ENCODE results near the gene GFRA1.

Gene GFRA1

DNA sequence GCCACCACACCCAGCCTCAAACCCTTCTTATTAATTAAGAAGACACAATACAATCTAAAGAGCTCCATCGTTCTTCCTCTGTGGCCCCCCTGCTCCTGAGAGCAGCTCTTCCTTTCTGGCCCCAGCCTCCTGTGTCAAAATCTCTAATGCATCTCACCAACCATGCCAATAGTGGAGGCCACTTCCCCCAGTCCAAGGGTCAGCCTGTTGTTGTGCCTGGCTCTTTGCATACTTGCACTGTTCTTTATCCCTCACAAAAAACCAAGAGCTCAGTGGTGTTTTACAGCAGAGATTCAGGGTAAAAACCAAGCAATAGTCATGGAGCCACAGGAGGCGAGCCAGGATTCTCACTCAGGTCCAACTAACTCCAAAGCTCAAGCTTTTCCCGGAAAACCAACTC lies 190.2 kb downstream of the GFRA1 start:
- intact Hi-C loops (cut with micrococcal nuclease) = no loop called here
- Mint-ChIP-seq H3K27me3 (no peaks in the 10 kb centered on the region), H3K4me3 (no peak overlapping the region), H3K36me3 (ENCODE audit: low read depth) (no peaks in the 10 kb centered on the region), H3K9me3 (no peaks in the 10 kb centered on the region), H3K27ac (no peak overlapping the region), H3K4me1 (ENCODE audit: low read depth) (no peaks in the 10 kb centered on the region)

DNA sequence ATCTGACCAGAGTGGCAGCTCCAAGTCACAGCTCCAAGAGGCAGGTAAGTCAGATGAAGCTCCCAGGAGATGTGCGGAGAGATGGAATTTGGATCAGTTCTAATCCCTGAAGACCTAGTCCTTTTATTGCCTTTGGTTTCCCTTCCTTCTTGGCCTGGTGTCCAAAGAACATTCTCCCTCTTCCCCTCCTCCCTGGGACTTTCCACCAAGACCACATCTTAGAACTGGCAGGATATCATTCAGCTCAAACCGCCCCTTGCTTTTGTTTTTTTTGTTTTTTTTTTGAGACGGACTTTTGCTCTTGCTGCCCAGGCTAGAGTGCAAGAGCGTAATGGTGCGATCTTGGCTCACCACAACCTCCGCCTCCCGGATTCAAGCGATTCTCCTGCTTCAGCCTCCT lies 190.8 kb downstream of the GFRA1 start:
- Mint-ChIP-seq H3K4me3 (no peak overlapping the region), H3K4me1 (ENCODE audit: low read depth) (no peaks in the 10 kb centered on the region), H3K27ac (no peak overlapping the region)

DNA sequence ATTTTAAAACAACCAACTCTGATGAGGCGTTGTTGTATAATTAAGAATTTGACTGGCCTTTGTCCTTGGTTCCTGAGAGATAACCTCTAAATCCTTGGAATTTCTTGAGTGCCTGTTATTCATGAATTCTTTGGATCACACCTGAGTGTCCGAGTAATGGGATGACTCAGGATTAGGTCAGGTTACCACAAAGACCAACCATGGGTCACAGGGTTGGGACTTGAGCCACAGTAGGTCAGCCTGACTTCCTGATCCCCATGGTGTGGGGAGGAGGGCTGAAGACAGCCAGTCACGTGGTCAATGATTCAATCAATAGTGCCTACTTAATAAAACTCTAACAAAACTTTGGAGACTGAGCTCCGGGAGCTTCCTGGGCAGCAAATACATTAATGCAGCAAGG lies 192.5 kb downstream of the GFRA1 start:
- Mint-ChIP-seq H3K36me3 (ENCODE audit: low read depth) (no peaks in the 10 kb centered on the region), H3K9me3 (no peaks in the 10 kb centered on the region), H3K4me3 (no peak overlapping the region), H3K4me1 (ENCODE audit: low read depth) (no peaks in the 10 kb centered on the region), H3K27me3 (no peaks in the 10 kb centered on the region), H3K27ac (no peak overlapping the region)
- intact Hi-C loops (cut with micrococcal nuclease) = no loop called here

More for the DNA sequence above, 190.8 kb downstream of the GFRA1 start:
- intact Hi-C loops (cut with micrococcal nuclease) = no loop called here
- H3K9me3 Mint-ChIP-seq = no peaks in the 10 kb centered on the region
- no peaks in the 10 kb centered on the region for H3K27me3 Mint-ChIP-seq
- no peaks in the 10 kb centered on the region for H3K36me3 Mint-ChIP-seq (ENCODE audit: low read depth)

DNA sequence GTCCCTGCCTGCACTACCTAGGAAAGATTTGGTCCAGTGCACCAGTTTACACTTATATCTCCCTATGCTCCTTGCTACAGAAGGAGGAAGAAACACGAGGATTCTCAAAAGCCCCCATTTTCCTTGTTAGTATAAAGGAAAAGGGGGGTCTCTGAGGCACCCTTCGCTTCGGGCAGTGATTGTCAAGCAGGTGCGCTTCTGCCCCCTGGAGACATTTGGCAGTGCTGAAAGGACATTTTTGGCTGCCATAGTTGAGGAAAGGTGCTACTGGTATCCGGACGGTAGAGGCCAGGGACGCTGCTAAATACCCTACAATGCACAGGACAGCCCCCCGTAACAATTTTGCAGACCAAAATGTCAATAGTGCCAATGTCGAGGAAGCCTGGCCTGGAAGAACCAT lies 193.7 kb downstream of the GFRA1 start:
- Mint-ChIP-seq H3K4me3 (no peak overlapping the region), H3K27me3 (no peaks in the 10 kb centered on the region), H3K4me1 (ENCODE audit: low read depth) (no peaks in the 10 kb centered on the region), H3K27ac (no peak overlapping the region), H3K9me3 (no peaks in the 10 kb centered on the region), H3K36me3 (ENCODE audit: low read depth) (no peaks in the 10 kb centered on the region)
- intact Hi-C loops (cut with micrococcal nuclease) = no loop called here

DNA sequence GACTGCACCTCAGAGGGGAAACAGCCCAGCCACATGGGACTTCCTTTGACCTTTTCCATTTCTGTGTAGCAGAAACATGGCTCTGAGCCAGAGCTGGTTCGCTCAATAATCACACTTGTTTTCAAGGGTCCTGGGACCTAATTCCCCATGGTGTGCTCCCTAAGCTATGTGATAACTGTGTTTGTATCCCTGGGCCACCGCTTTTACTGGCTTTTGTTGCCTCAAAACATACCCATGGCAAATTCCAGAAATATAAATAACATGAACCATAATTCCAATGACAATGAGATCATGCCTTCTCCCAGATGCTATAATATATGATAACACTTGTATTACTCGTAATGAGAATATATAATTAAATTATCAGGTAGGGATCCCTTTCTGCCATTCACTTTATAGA lies 196.4 kb downstream of the GFRA1 start:
- Mint-ChIP-seq H3K27me3 (no peaks in the 10 kb centered on the region), H3K36me3 (ENCODE audit: low read depth) (no peaks in the 10 kb centered on the region), H3K27ac (no peak overlapping the region), H3K9me3 (no peaks in the 10 kb centered on the region), H3K4me1 (ENCODE audit: low read depth) (no peaks in the 10 kb centered on the region), H3K4me3 (no peak overlapping the region)
- intact Hi-C loops (cut with micrococcal nuclease) = no loop called here

DNA sequence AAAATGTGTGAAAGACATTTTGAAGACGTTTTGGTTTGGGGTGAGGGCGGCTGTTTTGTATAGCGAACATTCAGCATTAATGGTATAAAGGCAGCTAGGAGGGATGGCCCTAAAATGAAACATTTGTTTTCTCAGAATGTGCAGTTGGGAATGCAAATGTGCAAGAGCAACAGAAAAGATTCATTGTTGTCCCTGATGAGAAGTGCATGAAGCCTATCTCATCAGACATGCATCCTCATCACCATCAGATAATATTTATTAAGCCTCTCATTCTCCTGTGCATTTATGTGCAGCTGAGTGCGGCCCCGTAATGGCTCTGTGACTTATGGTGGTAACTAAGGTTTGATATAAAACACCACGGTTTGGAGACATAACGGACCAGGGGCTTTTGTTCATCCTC lies 199.5 kb downstream of the GFRA1 start:
- no peaks in the 10 kb centered on the region for H3K36me3 Mint-ChIP-seq (ENCODE audit: low read depth)
- H3K27me3 Mint-ChIP-seq = no peaks in the 10 kb centered on the region
- intact Hi-C loops (cut with micrococcal nuclease) = no loop called here
- no peak overlapping the region for H3K27ac Mint-ChIP-seq
- H3K4me3 Mint-ChIP-seq = no peak overlapping the region
- H3K4me1 Mint-ChIP-seq (ENCODE audit: low read depth) = no peaks in the 10 kb centered on the region
- no peaks in the 10 kb centered on the region for H3K9me3 Mint-ChIP-seq

DNA sequence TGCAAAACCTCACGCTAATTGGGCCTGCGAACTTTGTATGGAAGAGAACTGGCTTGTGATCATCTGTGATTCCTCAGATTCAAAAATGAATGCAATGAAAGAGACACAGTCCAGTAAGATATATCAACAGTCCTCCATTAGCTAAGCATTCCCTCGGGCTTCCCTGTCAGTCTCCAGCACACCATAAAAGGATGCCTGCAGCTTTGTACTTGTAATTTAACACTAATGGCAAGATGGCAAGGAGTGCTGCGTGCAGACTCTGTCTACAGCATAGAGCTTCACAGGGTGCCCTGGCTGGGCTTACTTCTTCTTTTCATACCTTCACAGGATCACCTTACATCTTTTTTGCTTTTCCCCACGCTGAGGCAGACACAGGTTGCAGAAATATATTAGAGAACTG lies 200.0 kb downstream of the GFRA1 start:
- no peak overlapping the region for H3K4me3 Mint-ChIP-seq
- H3K4me1 Mint-ChIP-seq (ENCODE audit: low read depth) = no peaks in the 10 kb centered on the region
- no peaks in the 10 kb centered on the region for H3K36me3 Mint-ChIP-seq (ENCODE audit: low read depth)
- no peak overlapping the region for H3K27ac Mint-ChIP-seq
- no peaks in the 10 kb centered on the region for H3K9me3 Mint-ChIP-seq
- intact Hi-C loops (cut with micrococcal nuclease) = no loop called here
- no peaks in the 10 kb centered on the region for H3K27me3 Mint-ChIP-seq

DNA sequence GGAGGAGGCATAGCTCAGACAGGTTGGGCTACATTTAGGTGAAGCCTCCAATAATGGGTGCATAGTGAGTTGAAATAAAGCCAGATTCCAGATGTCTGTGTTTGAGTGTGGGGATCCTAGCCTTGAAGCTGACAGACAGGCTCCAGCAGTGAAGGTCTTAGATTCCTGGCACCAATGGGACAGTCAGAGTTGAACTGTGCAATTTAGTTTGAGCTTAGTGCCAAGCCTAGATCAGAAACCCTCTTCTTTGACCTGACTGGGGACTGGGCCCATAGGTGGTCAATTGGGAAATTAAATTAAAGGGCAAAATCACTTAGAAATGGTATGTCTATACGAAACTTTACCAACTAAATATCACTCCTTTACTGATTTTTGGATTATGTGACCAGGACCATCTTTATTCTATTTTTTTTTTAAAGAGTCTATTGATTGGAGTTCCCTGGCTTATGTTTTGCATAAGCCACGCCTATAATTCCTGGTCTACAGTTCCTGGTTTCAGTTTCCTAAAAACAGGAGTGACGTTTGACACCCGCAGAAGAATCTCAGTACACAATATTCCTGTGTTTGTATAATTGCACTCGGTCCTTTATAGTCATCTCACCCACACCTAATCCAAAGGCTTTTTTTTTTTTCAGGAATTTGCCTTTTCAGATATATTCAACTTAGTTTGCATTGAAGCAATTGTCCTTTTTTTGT lies 201.4 kb downstream of the GFRA1 start:
- Mint-ChIP-seq H3K27me3 (no peaks in the 10 kb centered on the region), H3K4me1 (ENCODE audit: low read depth) (no peaks in the 10 kb centered on the region), H3K36me3 (ENCODE audit: low read depth) (no peaks in the 10 kb centered on the region), H3K4me3 (no peak overlapping the region), H3K27ac (no peak overlapping the region), H3K9me3 (no peaks in the 10 kb centered on the region)
- intact Hi-C loops (cut with micrococcal nuclease) = no loop called here

DNA sequence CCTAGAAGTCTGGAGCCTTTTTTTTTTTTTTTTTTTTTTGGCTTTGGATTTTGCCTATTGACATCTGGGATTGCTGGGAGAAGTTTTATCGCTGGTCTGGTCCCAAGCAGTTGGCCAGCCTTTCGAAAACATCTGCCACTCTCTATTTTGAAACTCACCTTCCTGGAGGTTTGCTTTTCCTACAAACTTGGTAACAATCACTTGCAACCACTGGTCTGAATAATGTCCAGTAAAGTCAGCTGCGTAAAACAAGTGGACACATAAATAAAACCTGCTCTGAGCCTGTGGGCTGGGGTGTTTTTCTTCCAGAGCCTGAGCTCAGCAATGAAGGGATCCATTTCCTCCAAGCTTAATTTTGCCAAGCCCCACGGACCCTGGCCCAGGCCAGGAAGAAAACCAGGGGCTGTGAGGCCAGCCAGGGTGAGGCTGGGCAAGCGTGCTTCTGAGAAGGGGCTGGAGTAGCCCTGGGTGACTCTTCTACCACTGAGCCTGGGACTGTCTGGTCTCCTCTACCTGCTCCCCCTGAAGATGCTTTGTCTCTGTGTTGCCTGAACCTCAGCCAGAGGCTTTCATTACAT lies 202.2 kb downstream of the GFRA1 start:
- Mint-ChIP-seq H3K4me3 (no peak overlapping the region), H3K9me3 (no peaks in the 10 kb centered on the region), H3K36me3 (ENCODE audit: low read depth) (no peaks in the 10 kb centered on the region), H3K27me3 (no peaks in the 10 kb centered on the region), H3K27ac (no peak overlapping the region), H3K4me1 (ENCODE audit: low read depth) (no peaks in the 10 kb centered on the region)
- intact Hi-C loops (cut with micrococcal nuclease) = no loop called here

DNA sequence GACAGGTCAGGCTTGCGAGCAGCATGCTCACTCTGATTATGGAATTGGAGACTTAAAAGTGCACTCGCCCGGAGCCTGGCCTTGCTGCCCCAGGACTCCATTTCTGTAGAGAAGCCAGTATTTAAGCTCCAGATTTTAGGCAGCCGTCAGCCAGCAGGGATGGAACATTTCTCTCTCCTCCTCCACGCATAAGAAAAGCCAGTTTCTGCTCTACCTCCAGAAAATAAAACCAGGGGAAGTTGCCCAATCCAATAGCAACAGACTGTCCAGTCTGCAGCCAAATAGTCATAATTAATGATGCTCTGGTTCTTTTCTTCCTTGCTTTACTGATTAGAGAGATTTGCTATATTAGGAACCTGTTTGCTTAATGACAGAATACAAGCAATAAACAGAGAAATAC lies 203.2 kb downstream of the GFRA1 start:
- H3K4me3 Mint-ChIP-seq = no peak overlapping the region
- no peaks in the 10 kb centered on the region for H3K4me1 Mint-ChIP-seq (ENCODE audit: low read depth)
- no peaks in the 10 kb centered on the region for H3K27me3 Mint-ChIP-seq
- no peaks in the 10 kb centered on the region for H3K9me3 Mint-ChIP-seq
- no peaks in the 10 kb centered on the region for H3K36me3 Mint-ChIP-seq (ENCODE audit: low read depth)
- intact Hi-C loops (cut with micrococcal nuclease) = no loop called here
- no peak overlapping the region for H3K27ac Mint-ChIP-seq

DNA sequence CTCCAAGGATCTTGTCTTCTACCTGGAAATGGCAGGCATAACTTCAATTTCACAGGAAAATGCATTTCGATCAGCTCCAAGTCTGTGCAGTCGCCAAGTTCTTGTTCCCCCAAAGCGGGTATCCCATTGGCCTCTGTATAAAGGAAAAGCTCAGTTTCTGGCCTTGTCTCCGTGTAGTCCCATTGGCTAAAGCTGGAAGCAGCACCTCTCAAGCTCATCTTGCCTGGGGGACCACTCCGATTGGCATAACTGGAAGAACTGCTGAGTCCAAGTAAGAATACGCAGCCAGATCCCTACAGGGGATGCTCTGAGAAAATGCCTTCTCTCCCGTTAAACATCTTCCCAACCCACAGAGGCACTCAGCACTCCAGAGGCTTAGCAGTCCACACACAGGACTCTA lies 205.2 kb downstream of the GFRA1 start:
- H3K27me3 Mint-ChIP-seq = no peaks in the 10 kb centered on the region
- intact Hi-C loops (cut with micrococcal nuclease) = no loop called here
- no peak overlapping the region for H3K4me3 Mint-ChIP-seq
- H3K4me1 Mint-ChIP-seq (ENCODE audit: low read depth) = no peaks in the 10 kb centered on the region
- H3K36me3 Mint-ChIP-seq (ENCODE audit: low read depth) = no peaks in the 10 kb centered on the region
- H3K9me3 Mint-ChIP-seq = no peaks in the 10 kb centered on the region
- H3K27ac Mint-ChIP-seq = no peak overlapping the region

DNA sequence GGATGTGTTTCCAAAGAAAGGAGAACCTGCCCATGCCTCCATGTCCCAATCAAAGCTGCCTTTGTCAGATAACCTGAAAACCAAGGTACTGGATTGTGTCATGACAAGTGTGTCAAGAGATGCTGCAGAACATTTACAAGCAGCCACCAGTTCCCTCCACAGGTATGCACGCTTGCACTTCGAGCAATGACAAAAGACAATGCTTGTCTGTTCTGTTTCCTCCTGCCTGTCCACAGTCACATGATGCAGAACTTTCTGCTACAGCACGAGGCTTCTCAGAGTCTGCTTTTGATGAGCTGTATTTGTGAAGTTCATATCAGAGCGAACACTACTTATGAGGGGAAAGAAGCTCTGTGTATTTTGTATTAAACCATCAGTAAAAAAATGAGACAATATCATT lies 209.9 kb downstream of the GFRA1 start:
- Mint-ChIP-seq H3K27ac (no peak overlapping the region), H3K36me3 (ENCODE audit: low read depth) (no peaks in the 10 kb centered on the region), H3K27me3 (no peaks in the 10 kb centered on the region), H3K4me1 (ENCODE audit: low read depth) (no peaks in the 10 kb centered on the region), H3K9me3 (no peaks in the 10 kb centered on the region), H3K4me3 (no peak overlapping the region)
- intact Hi-C loops (cut with micrococcal nuclease) = no loop called here

DNA sequence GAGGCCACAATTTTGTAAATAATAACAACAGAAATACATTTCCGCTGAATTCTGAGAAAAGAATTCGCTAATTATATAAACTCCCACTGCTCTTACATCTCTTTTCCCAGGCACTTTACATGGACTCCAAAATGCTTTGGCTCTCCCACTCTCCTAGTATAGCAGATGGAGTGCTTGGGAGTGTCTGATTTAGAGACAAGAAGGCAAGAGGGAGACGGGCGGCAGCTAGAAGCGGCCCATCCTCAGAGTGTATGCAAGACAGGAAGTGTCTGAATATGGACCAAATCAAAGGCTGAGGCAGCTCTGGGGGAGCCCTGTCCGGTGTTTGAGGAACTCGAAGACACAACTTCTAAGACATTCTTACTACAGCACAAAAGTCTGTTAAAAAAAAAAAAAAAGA lies 212.1 kb downstream of the GFRA1 start:
- Mint-ChIP-seq H3K4me3 (no peak overlapping the region), H3K36me3 (ENCODE audit: low read depth) (no peaks in the 10 kb centered on the region), H3K9me3 (no peaks in the 10 kb centered on the region), H3K4me1 (ENCODE audit: low read depth) (no peaks in the 10 kb centered on the region), H3K27me3 (no peaks in the 10 kb centered on the region), H3K27ac (no peak overlapping the region)
- intact Hi-C loops (cut with micrococcal nuclease) = no loop called here

DNA sequence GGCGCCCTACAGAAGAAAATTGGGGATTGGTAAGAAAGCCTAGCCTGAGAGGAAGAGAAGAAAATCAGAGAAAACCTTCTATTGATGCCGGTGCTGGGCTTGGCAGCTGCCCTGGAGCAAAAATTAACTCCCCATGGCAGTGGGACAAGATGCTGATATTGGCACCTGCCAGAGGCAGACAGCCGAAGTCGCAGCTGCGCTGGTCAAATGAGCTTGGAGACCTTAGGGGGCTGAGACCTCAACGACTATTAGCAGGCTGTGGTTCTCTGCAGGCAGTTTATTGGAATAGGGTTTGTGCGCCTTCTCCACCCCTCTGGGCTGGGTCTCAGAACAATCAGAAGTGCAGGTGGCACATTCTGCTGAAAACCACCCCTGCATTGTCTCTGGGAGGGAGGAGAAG lies 213.7 kb downstream of the GFRA1 start:
- H3K9me3 Mint-ChIP-seq = no peaks in the 10 kb centered on the region
- H3K27ac Mint-ChIP-seq = no peak overlapping the region
- intact Hi-C loops (cut with micrococcal nuclease) = no loop called here
- no peaks in the 10 kb centered on the region for H3K36me3 Mint-ChIP-seq (ENCODE audit: low read depth)
- H3K27me3 Mint-ChIP-seq = no peaks in the 10 kb centered on the region
- H3K4me1 Mint-ChIP-seq (ENCODE audit: low read depth) = no peaks in the 10 kb centered on the region
- H3K4me3 Mint-ChIP-seq = no peak overlapping the region
